Left cardiac atrium (tissue), 4 donors: ENCODE data around the gene NSUN5. TPM values are rescaled to one million over a fixed set of nuclear protein-coding genes. Genes with fewer than 3 reads are reported as not detected.
"Not testable (repeated sequence)": the region's sequence is repeated elsewhere in the genome, so short reads cannot be mapped to it uniquely, and the experiment has no call there.

Experiments used
- ATAC-seq, 2 donors: fragments of 200-7000 bp; cut with Tn5 transposase; one replicate each; pipeline ENCODE4 v1.9.1; 2020; ENCODE audit warnings: mild to moderate bottlenecking in 2 of 2, moderate library complexity in 2 of 2
- DNase-seq: peaks from one replicate; pipeline ENCODE4 v3.0.0-alpha.2; 2020
- intact Hi-C, 2 donors: fragments of 100-400 bp; cut with DNase I; formaldehyde crosslinking; loops; one replicate each; pipeline versions ENCODE4 v1.14.1 to v1.15.1; 2022 to 2023
- total RNA-seq, 2 donors: library from RNA; stranded (reverse); fragmentation: NEBNext Ultra II Directional; extraction: Animal tissue kit (Norgen Biotek cat#: 25700); gene quantifications; one replicate each; pipeline ENCODE4 v1.2.1, GENCODE V29; 2021
- donor health status: DM: no; HTN: yes; CAD: no.
- donor health status: DM: no; HTN: yes; CAD: no; lungs with severe emphysema.
- donor health status: DM: yes; HTN: yes; CAD: no.
- donor health status: Dilated cardiomyopathy.

Gene NSUN5
- total RNA-seq, 2 donors from 2014 or later: 15.5 to 15.6 TPM

- DNase-seq: no peak
- intact Hi-C loops: no loop called here
- no peak for ATAC-seq
These were observed 5.1 kb downstream of the NSUN5 start for GRCh38 chr7:73303546-73303945.

GRCh38 chr7:73302846-73303245 lies 5.8 kb downstream of the NSUN5 start:
- DNase-seq, intact Hi-C loops, ATAC-seq: not testable (repeated sequence)

GRCh38 chr7:73301108-73301507 lies 7.5 kb downstream of the NSUN5 start:
- peak; percentile 8 to 14 for ATAC-seq
- DNase-seq, intact Hi-C loops: not testable (repeated sequence)

- DNase-seq, intact Hi-C loops: not testable (repeated sequence)
- ATAC-seq: peak; percentile 57 to 81
These were observed 8.8 kb downstream of the NSUN5 start for GRCh38 chr7:73299812-73300211.

- ATAC-seq, DNase-seq, intact Hi-C loops: not testable (repeated sequence)
These were observed 10.9 kb downstream of the NSUN5 start for GRCh38 chr7:73297706-73298105.

GRCh38 chr7:73297235-73297634 lies 11.4 kb downstream of the NSUN5 start:
- DNase-seq, ATAC-seq, intact Hi-C loops: not testable (repeated sequence)

GRCh38 chr7:73277210-73277609 lies 31.4 kb downstream of the NSUN5 start:
- ATAC-seq, DNase-seq, intact Hi-C loops: not testable (repeated sequence)

GRCh38 chr7:73267813-73268212 lies 40.8 kb downstream of the NSUN5 start:
- ATAC-seq, intact Hi-C loops, DNase-seq: not testable (repeated sequence)

- peak; percentile 71 to 91 for ATAC-seq
- DNase-seq, intact Hi-C loops: not testable (repeated sequence)
These were observed 41.8 kb downstream of the NSUN5 start for GRCh38 chr7:73266719-73267368.

GRCh38 chr7:73262416-73262815 lies 46.2 kb downstream of the NSUN5 start:
- DNase-seq: not testable (repeated sequence)
- peak; percentile 23 to 30 for ATAC-seq

More at GRCh38 chr7:73262416-73262815, 46.2 kb downstream of the NSUN5 start:
- intact Hi-C loops: not testable (repeated sequence)

Other genes with a start within 250 kb of the NSUN5 start
- not detected for gene SPDYE9, start 222.8 kb downstream of the NSUN5 start, total RNA-seq
- gene TRIM50, start 19.3 kb upstream of the NSUN5 start, total RNA-seq: under 1 TPM in 1 of 2 donors, not detected in 1; 0.56 TPM
- not detected for gene FKBP6, start 19.3 kb upstream of the NSUN5 start, total RNA-seq
- under 1 TPM; 0.21 to 0.41 TPM for gene FZD9, start 125.0 kb upstream of the NSUN5 start, total RNA-seq
- 10 to 100 TPM; 40.6 to 44.4 TPM for gene BAZ1B, start 213.5 kb upstream of the NSUN5 start, total RNA-seq
- gene BCL7B, start 248.9 kb upstream of the NSUN5 start, total RNA-seq: 10 to 100 TPM; 60.7 to 73.0 TPM